Hindlimb muscle (tissue), 1 donor: ENCODE data around the gene GRK5. TPM values are rescaled to one million over a fixed set of nuclear protein-coding genes. Genes with fewer than 3 reads are reported as not detected.
"Not testable (repeated sequence)": the region's sequence is repeated elsewhere in the genome, so short reads cannot be mapped to it uniquely, and the experiment has no call there.

Experiments
- DNase-seq: peaks from one replicate; pipeline ENCODE4 v3.0.0-alpha.2; 2013
- polyA plus RNA-seq: library from polyadenylated mRNA; unstranded; fragments of 120-200 nt; gene quantifications from one replicate; pipeline ENCODE4 v1.2.1, GENCODE V29; 2013; ENCODE audit not compliant: insufficient read length

The GRK5 gene
- 19.1 TPM for polyA plus RNA-seq

- peak; percentile 99 for DNase-seq
These were observed at the start of gene GRK5 for GRCh38 chr10:119207366-119207666. GRK5 (plus strand) TSS chr10:119207571; CDS start chr10:119207918, 347 bp downstream.

- DNase-seq, result no peak
These were observed 48.0 kb upstream of the GRK5 start for GRCh38 chr10:119159332-119159731.

GRCh38 chr10:119161680-119162451 lies 45.5 kb upstream of the GRK5 start:
- DNase-seq, result no peak

GRCh38 chr10:119162452-119163092 lies 44.8 kb upstream of the GRK5 start:
- DNase-seq, result no peak

GRCh38 chr10:119165171-119166117 lies 41.9 kb upstream of the GRK5 start, which contains the start of gene SFXN4:
SFXN4 (minus strand) TSS chr10:119165714; CDS start chr10:119165647, 67 bp downstream.
- peak; percentile 82 for DNase-seq

- no peak for DNase-seq
These were observed 41.3 kb upstream of the GRK5 start for GRCh38 chr10:119166118-119166500.

- no peak for DNase-seq
These were observed 40.8 kb upstream of the GRK5 start for GRCh38 chr10:119166564-119166963.

- DNase-seq, result no peak
These were observed 40.3 kb upstream of the GRK5 start for GRCh38 chr10:119167041-119167440.

- DNase-seq, result no peak
These were observed 33.3 kb upstream of the GRK5 start for GRCh38 chr10:119174109-119174508.

- DNase-seq, result no peak
These were observed 31.2 kb upstream of the GRK5 start for GRCh38 chr10:119176166-119176565.

- DNase-seq, result peak; percentile 23
These were observed 29.5 kb upstream of the GRK5 start for GRCh38 chr10:119177708-119178371.

- peak; percentile 91 for DNase-seq
These were observed 28.8 kb upstream of the GRK5 start, which contains the start of gene PRDX3 for GRCh38 chr10:119178372-119179119. PRDX3 (minus strand) TSS chr10:119178812; CDS start chr10:119178790, 22 bp downstream.

GRCh38 chr10:119180850-119181400 lies 26.4 kb upstream of the GRK5 start:
- not testable (repeated sequence) for DNase-seq

GRCh38 chr10:119183664-119184412 lies 23.5 kb upstream of the GRK5 start:
- DNase-seq, result no peak

- no peak for DNase-seq
These were observed 17.5 kb upstream of the GRK5 start for GRCh38 chr10:119189811-119190282.

GRCh38 chr10:119190353-119190752 lies 17.0 kb upstream of the GRK5 start:
- no peak for DNase-seq

GRCh38 chr10:119190954-119191785 lies 16.2 kb upstream of the GRK5 start:
- DNase-seq, result no peak

GRCh38 chr10:119191881-119192280 lies 15.5 kb upstream of the GRK5 start:
- no peak for DNase-seq

- no peak for DNase-seq
These were observed 9.4 kb upstream of the GRK5 start for GRCh38 chr10:119197921-119198320.
